Measurements from ENCODE around the gene CPT1B. TPM values are rescaled to one million over a fixed set of nuclear protein-coding genes. Genes with fewer than 3 reads are reported as not detected.

CPT1B gene
- total and polyA plus RNA-seq, 3 experiments from 2014 or later, result 0.40 to 45.0 (median 43.6) TPM

- Mint-ChIP-seq H3K4me1 (peaks cover 22 to 42% (median 27%) of the 10 kb centered on the region in 3 donors), H3K27ac (peak overlapping the region; percentile 57 to 99 (median 90)), H3K4me3 (peak overlapping the region; percentile 70 to 93 (median 79)), H3K9me3 (no peaks in the 10 kb centered on the region), H3K36me3 (peaks cover 0 to 23% (median 3%) of the 10 kb centered on the region in 3 donors), H3K27me3 (no peaks in the 10 kb centered on the region)
- H3K9me3 ChIP-seq (ENCODE audit: low read length), result no peaks in the 10 kb centered on the region
- peaks cover 31% of the 10 kb centered on the region for H3K4me1 ChIP-seq (ENCODE audit: insufficient read depth, low read length)
- POLR2A ChIA-PET, result interaction anchor here (0.9 to 4.9 kb wide), 25 partner anchors 9 to 336 kb away, joined by 3 to 93 read pairs (median 6); partner anchors contain the start of genes ADM2, ARSA, CHKB and CPT1B
- H3K4me3 ChIP-seq (ENCODE audit: low read length), result peak overlapping the region; percentile 64
- DNase-seq, result peak; percentile 79 to 88 (median 82)
- no peaks in the 10 kb centered on the region for H3K36me3 ChIP-seq (ENCODE audit: insufficient read depth, low read length)
- no peaks in the 10 kb centered on the region for H3K27me3 ChIP-seq (ENCODE audit: insufficient read depth, low read length, poor library complexity, severe bottlenecking)
- CTCF ChIA-PET, result interaction anchor here (0.8 to 6.7 kb wide), 51 partner anchors 9 to 335 kb away, joined by 3 to 91 read pairs (median 5); partner anchors contain the start of genes ADM2, ARSA, CHKB and DENND6B
- peak overlapping the region; percentile 80 for H3K27ac ChIP-seq (ENCODE audit: low read depth, low read length)
These were observed 52.0 kb downstream of the CPT1B start for GRCh38 chr22:50526108-50526833.

DNA sequence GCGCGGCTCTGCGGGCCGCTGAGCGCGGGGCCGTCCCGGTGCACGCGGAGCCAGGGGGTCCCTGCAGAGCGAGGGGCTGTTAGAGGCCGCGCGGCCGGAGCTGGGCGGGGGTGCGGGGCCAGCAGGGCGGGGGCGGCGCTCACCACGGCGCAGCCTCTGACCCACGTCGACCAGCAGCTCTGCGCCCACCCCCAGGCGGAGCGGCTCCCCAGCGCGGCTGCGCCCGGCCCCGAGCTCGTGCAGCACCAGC lies 52.4 kb downstream of the CPT1B start:
- no peak for DNase-seq
- Mint-ChIP-seq H3K4me1 (peaks cover 21 to 38% (median 27%) of the 10 kb centered on the region in 3 donors), H3K9me3 (no peaks in the 10 kb centered on the region), H3K27ac (peak overlapping the region in 7 of 8 donors; percentile 42 to 99 (median 79)), H3K27me3 (no peaks in the 10 kb centered on the region), H3K4me3 (peak overlapping the region; percentile 79 to 93 (median 88)), H3K36me3 (peaks cover 0 to 25% (median 3%) of the 10 kb centered on the region in 3 donors)
- H3K9me3 ChIP-seq (ENCODE audit: low read length), result no peaks in the 10 kb centered on the region
- peak overlapping the region; percentile 80 for H3K27ac ChIP-seq (ENCODE audit: low read depth, low read length)
- H3K4me3 ChIP-seq (ENCODE audit: low read length), result peak overlapping the region; percentile 64
- no peaks in the 10 kb centered on the region for H3K27me3 ChIP-seq (ENCODE audit: insufficient read depth, low read length, poor library complexity, severe bottlenecking)
- ChIA-PET CTCF (interaction anchor here (0.8 to 6.7 kb wide), 55 partner anchors 9 to 335 kb away, joined by 3 to 91 read pairs (median 5); partner anchors contain the start of genes ADM2, ARSA, CHKB and DENND6B), POLR2A (interaction anchor here (0.9 to 4.9 kb wide), 24 partner anchors 9 to 335 kb away, joined by 3 to 93 read pairs (median 6); partner anchors contain the start of genes ADM2, ARSA, CHKB and CPT1B)
- H3K36me3 ChIP-seq (ENCODE audit: insufficient read depth, low read length), result no peaks in the 10 kb centered on the region
- H3K4me1 ChIP-seq (ENCODE audit: insufficient read depth, low read length), result peaks cover 27% of the 10 kb centered on the region

DNA sequence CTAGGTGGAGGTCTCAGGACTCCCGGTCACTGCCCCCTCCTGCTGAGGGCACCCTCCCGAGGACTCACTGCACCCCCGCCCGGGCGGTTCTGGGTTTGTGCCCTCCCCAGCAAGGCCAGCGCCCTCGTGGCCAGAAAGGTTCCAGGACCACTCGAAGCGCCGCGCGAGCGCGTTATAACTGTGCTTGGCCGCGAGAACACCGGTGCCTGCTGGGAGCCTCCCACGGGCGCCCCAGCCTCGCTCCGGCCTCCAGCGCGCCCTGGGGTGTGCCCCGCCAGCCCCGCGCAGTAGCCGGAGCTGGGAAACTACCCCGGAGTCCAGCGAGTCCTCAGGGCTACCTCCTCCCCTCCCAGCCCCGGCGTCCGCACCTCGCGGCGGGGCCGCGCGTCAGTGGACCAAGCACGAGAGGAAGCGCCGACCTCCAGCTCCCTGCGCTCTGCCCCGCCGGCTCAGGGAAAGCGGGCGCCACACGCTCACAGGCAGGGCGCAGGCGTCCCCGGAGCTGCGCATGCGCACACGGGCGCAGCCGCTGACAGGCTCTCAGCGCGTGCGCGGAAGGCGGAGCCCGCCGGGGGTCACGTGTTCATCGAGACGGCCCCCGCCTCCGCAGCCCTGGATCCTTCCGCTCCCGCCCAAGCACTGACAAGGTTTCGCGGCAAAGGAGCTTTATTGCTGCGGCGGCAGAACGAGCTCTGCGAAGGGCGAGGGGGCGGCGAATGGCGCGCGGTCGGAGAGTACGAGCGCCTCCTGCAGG lies 52.9 kb downstream of the CPT1B start, which contains the start of gene SCO2:
Gene SCO2, minus strand, starts transcription at position 495 of the 754 bp plus-strand sequence. CDS start 1,187 bp downstream, outside the sequence.
- H3K36me3 Mint-ChIP-seq, result peaks cover 0 to 26% (median 3%) of the 10 kb centered on the region in 3 donors
- H3K36me3 ChIP-seq (ENCODE audit: insufficient read depth, low read length), result no peaks in the 10 kb centered on the region
- H3K9me3 ChIP-seq (ENCODE audit: low read length), result no peaks in the 10 kb centered on the region
- peaks cover 21 to 38% (median 27%) of the 10 kb centered on the region in 3 donors for H3K4me1 Mint-ChIP-seq
- no peaks in the 10 kb centered on the region for H3K27me3 Mint-ChIP-seq
- peaks cover 23% of the 10 kb centered on the region for H3K4me1 ChIP-seq (ENCODE audit: insufficient read depth, low read length)
- peak within 1 kb of the TSS; percentile 64 for H3K4me3 ChIP-seq (ENCODE audit: low read length)
- H3K27ac ChIP-seq (ENCODE audit: low read depth, low read length), result peak within 1 kb of the TSS; percentile 80
- POLR2A ChIA-PET, result interaction anchor here (0.9 to 4.9 kb wide), 24 partner anchors 8 to 335 kb away, joined by 3 to 93 read pairs (median 6); partner anchors contain the start of genes ADM2, ARSA, CHKB and CPT1B
- H3K9me3 Mint-ChIP-seq, result no peaks in the 10 kb centered on the region
- H3K27ac Mint-ChIP-seq, result peak within 1 kb of the TSS; percentile 85 to 99 (median 88)
- no peaks in the 10 kb centered on the region for H3K27me3 ChIP-seq (ENCODE audit: insufficient read depth, low read length, poor library complexity, severe bottlenecking)
- peak within 1 kb of the TSS; percentile 85 to 93 (median 89) for H3K4me3 Mint-ChIP-seq
- CTCF ChIA-PET, result interaction anchor here (0.8 to 6.7 kb wide), 55 partner anchors 8 to 334 kb away, joined by 3 to 91 read pairs (median 5); partner anchors contain the start of genes ADM2, ARSA, CHKB and DENND6B
- peak; percentile 96 to 99 (median 97) for DNase-seq

DNA sequence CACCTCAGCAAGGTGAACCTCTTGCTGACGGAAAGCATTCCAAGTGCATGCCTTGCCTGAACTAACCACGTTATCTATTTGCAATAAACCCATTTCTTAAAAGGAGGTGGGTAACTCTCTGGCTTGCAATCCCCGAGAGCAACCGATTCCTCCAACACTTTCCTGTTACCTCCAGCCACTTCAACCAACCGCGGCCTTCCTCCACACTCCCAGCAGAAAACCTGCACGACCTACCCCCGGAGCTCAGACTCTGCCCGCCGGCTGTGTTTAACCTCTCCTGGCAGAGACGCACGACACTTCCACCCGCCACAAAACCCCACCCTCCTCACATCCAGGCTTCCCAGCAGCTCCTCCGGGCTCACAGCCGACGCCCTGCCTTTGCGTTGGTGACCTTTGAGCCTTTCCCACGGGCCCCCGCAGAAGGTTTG lies 53.5 kb downstream of the CPT1B start:
- Mint-ChIP-seq H3K4me3 (peak overlapping the region; percentile 85 to 93 (median 89)), H3K27me3 (no peaks in the 10 kb centered on the region), H3K9me3 (no peaks in the 10 kb centered on the region), H3K27ac (peak overlapping the region; percentile 85 to 99 (median 86)), H3K36me3 (peaks cover 0 to 31% (median 3%) of the 10 kb centered on the region in 3 donors), H3K4me1 (peaks cover 21 to 38% (median 27%) of the 10 kb centered on the region in 3 donors)
- DNase-seq, result no peak
- H3K27ac ChIP-seq (ENCODE audit: low read depth, low read length), result peak overlapping the region; percentile 80
- peaks cover 21% of the 10 kb centered on the region for H3K4me1 ChIP-seq (ENCODE audit: insufficient read depth, low read length)
- peak overlapping the region; percentile 64 for H3K4me3 ChIP-seq (ENCODE audit: low read length)
- POLR2A ChIA-PET, result interaction anchor here (1.0 to 4.9 kb wide), 13 partner anchors 13 to 334 kb away, joined by 4 to 93 read pairs (median 10); partner anchors contain the start of genes ADM2, ARSA, CHKB and KLHDC7B
- no peaks in the 10 kb centered on the region for H3K27me3 ChIP-seq (ENCODE audit: insufficient read depth, low read length, poor library complexity, severe bottlenecking)
- no peaks in the 10 kb centered on the region for H3K36me3 ChIP-seq (ENCODE audit: insufficient read depth, low read length)
- CTCF ChIA-PET, result interaction anchor here (1.0 to 6.7 kb wide), 17 partner anchors 10 to 334 kb away, joined by 3 to 91 read pairs (median 18); partner anchors contain the start of genes HDAC10, KLHDC7B, LMF2 and MAPK11
- H3K9me3 ChIP-seq (ENCODE audit: low read length), result no peaks in the 10 kb centered on the region

GRCh38 chr22:50523806-50524675 lies 54.2 kb downstream of the CPT1B start:
- H3K9me3 ChIP-seq (ENCODE audit: low read length), result no peaks in the 10 kb centered on the region
- Mint-ChIP-seq H3K4me1 (peaks cover 21 to 37% (median 27%) of the 10 kb centered on the region in 3 donors), H3K27me3 (no peaks in the 10 kb centered on the region), H3K27ac (peak overlapping the region; percentile 85 to 99 (median 86)), H3K36me3 (peaks cover 0 to 36% (median 3%) of the 10 kb centered on the region in 3 donors), H3K4me3 (peak overlapping the region; percentile 85 to 93 (median 89)), H3K9me3 (no peaks in the 10 kb centered on the region)
- ChIA-PET CTCF (interaction anchor here (1.8 to 6.7 kb wide), 8 partner anchors 9 to 273 kb away, joined by 5 to 91 read pairs (median 66); partner anchors contain the start of genes HDAC10, KLHDC7B, LMF2 and NCAPH2), POLR2A (interaction anchor here (1.0 to 4.9 kb wide), 9 partner anchors 12 to 334 kb away, joined by 4 to 93 read pairs (median 12); partner anchors contain the start of genes CHKB, LMF2, NCAPH2 and TUBGCP6)
- H3K27me3 ChIP-seq (ENCODE audit: insufficient read depth, low read length, poor library complexity, severe bottlenecking), result no peaks in the 10 kb centered on the region
- peaks cover 21% of the 10 kb centered on the region for H3K4me1 ChIP-seq (ENCODE audit: insufficient read depth, low read length)
- H3K4me3 ChIP-seq (ENCODE audit: low read length), result peak overlapping the region; percentile 64
- no peaks in the 10 kb centered on the region for H3K36me3 ChIP-seq (ENCODE audit: insufficient read depth, low read length)
- no peak for DNase-seq
- H3K27ac ChIP-seq (ENCODE audit: low read depth, low read length), result peak overlapping the region; percentile 80

DNA sequence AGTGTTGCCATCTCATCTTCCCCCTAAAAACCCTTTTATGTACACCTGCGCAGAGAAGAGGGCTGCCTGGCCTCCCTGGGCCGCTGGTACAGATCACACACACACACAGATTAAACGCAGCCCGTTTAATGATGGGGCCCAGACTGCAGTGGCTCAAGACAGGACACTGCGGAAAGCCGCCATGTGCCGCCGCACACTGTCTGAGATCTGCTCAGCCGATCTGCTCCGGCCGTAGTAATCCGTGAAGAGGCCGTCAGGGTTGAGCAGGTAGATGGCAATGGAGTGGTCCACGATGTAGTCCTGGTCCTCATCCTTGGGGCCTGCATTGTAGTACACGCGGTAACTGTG lies 54.8 kb downstream of the CPT1B start:
- H3K4me1 Mint-ChIP-seq, result peaks cover 18 to 32% (median 24%) of the 10 kb centered on the region in 3 donors
- no peaks in the 10 kb centered on the region for H3K9me3 ChIP-seq (ENCODE audit: low read length)
- no peak overlapping the region for H3K27ac ChIP-seq (ENCODE audit: low read depth, low read length)
- H3K4me3 Mint-ChIP-seq, result peak overlapping the region in 5 of 7 donors; percentile 15 to 88 (median 50)
- H3K4me3 ChIP-seq (ENCODE audit: low read length), result no peak overlapping the region
- DNase-seq, result no peak
- H3K9me3 Mint-ChIP-seq, result no peaks in the 10 kb centered on the region
- no peaks in the 10 kb centered on the region for H3K27me3 Mint-ChIP-seq
- H3K4me1 ChIP-seq (ENCODE audit: insufficient read depth, low read length), result peaks cover 21% of the 10 kb centered on the region
- peak overlapping the region in 1 of 8 donors; percentile 23 for H3K27ac Mint-ChIP-seq
- no peaks in the 10 kb centered on the region for H3K27me3 ChIP-seq (ENCODE audit: insufficient read depth, low read length, poor library complexity, severe bottlenecking)
- no peaks in the 10 kb centered on the region for H3K36me3 ChIP-seq (ENCODE audit: insufficient read depth, low read length)
- peaks cover 0 to 41% (median 3%) of the 10 kb centered on the region in 3 donors for H3K36me3 Mint-ChIP-seq
- CTCF ChIA-PET, result interaction anchor here (1.1 to 6.7 kb wide), 4 partner anchors 13 to 97 kb away, joined by 4 to 91 read pairs (median 66); partner anchors contain the start of genes LMF2, NCAPH2 and SYCE3
- POLR2A ChIA-PET, result no interaction called here

All from CD8-positive, alpha-beta memory T cell (primary cell).